Neuron (in vitro differentiated cells): ENCODE data around the gene RHOJ.

ENCODE experiments used
- H2AFZ ChIP-seq: one replicate; pipeline ENCODE4 v1.6.1; 2013; ENCODE audit warnings: low read depth, mild to moderate bottlenecking, inconsistent platforms, low read length, moderate library complexity
- H3K27me3 ChIP-seq: one replicate; pipeline ENCODE4 v1.6.1; 2013; ENCODE audit warnings: low read length; ENCODE audit not compliant: insufficient read depth
- H3K36me3 ChIP-seq: one replicate; pipeline ENCODE4 v1.6.1; 2013; ENCODE audit warnings: low read length; ENCODE audit not compliant: insufficient read depth
- H3K4me1 ChIP-seq: one replicate; pipeline ENCODE4 v1.6.1; 2013; ENCODE audit warnings: low read length; ENCODE audit not compliant: insufficient read depth
- H3K4me3 ChIP-seq: 2 replicates; pipeline ENCODE4 v1.5.1; 2013; ENCODE audit warnings: mild to moderate bottlenecking, low read length, moderate library complexity
- H3K9me3 ChIP-seq: one replicate; pipeline ENCODE4 v1.6.1; 2013; ENCODE audit warnings: low read length

The RHOJ gene

GRCh38 chr14:63212776-63213500 lies 8.7 kb downstream of the RHOJ start:
- Histone ChIP-seq H3K4me1 (no peaks in the 10 kb centered on the region), H3K27me3 (no peaks in the 10 kb centered on the region), H3K36me3 (no peaks in the 10 kb centered on the region), H3K9me3 (no peaks in the 10 kb centered on the region), H2AFZ (no peak overlapping the region), H3K4me3 (no peak overlapping the region)

- H3K4me1 ChIP-seq: no peaks in the 10 kb centered on the region
- no peak overlapping the region for H2AFZ ChIP-seq
- no peaks in the 10 kb centered on the region for H3K36me3 ChIP-seq
- H3K27me3 ChIP-seq: no peaks in the 10 kb centered on the region
- no peak overlapping the region for H3K4me3 ChIP-seq
- H3K9me3 ChIP-seq: no peaks in the 10 kb centered on the region
These were observed 10.4 kb downstream of the RHOJ start for GRCh38 chr14:63214417-63215196.

DNA sequence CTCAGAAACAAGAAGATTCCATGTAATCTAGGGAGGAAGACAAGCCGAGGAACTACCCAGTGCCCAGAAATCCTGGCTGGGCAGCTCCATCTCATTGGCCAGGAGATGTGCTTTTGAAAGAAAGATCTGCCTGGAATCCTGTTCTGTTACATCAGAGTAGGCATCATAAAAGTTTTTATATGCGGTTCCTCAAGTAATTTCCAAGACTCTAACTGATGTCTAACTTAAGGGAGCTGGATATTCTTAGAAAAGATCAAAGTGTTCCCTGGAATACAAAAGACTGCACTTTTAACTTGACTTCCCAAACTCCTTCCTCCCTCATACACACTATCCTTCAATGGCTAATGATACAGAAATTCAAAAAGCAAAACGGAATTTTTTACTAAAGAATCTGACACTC lies 16.3 kb downstream of the RHOJ start:
- Histone ChIP-seq H3K36me3 (no peaks in the 10 kb centered on the region), H3K4me3 (no peak overlapping the region), H3K4me1 (no peaks in the 10 kb centered on the region), H2AFZ (no peak overlapping the region), H3K27me3 (no peaks in the 10 kb centered on the region), H3K9me3 (no peaks in the 10 kb centered on the region)

GRCh38 chr14:63223596-63223995 lies 19.4 kb downstream of the RHOJ start:
- no peaks in the 10 kb centered on the region for H3K9me3 ChIP-seq
- no peak overlapping the region for H2AFZ ChIP-seq
- H3K4me3 ChIP-seq: no peak overlapping the region
- H3K4me1 ChIP-seq: no peaks in the 10 kb centered on the region
- no peaks in the 10 kb centered on the region for H3K36me3 ChIP-seq
- no peaks in the 10 kb centered on the region for H3K27me3 ChIP-seq

GRCh38 chr14:63224196-63224595 lies 20.0 kb downstream of the RHOJ start:
- H3K4me3 ChIP-seq: no peak overlapping the region
- H3K9me3 ChIP-seq: no peaks in the 10 kb centered on the region
- H2AFZ ChIP-seq: no peak overlapping the region
- no peaks in the 10 kb centered on the region for H3K27me3 ChIP-seq
- no peaks in the 10 kb centered on the region for H3K4me1 ChIP-seq
- H3K36me3 ChIP-seq: no peaks in the 10 kb centered on the region

- Histone ChIP-seq H3K4me3 (no peak overlapping the region), H3K36me3 (no peaks in the 10 kb centered on the region), H3K4me1 (no peaks in the 10 kb centered on the region), H3K9me3 (no peaks in the 10 kb centered on the region), H2AFZ (no peak overlapping the region), H3K27me3 (no peaks in the 10 kb centered on the region)
These were observed 24.0 kb downstream of the RHOJ start for GRCh38 chr14:63228217-63228616.

- no peaks in the 10 kb centered on the region for H3K9me3 ChIP-seq
- no peaks in the 10 kb centered on the region for H3K27me3 ChIP-seq
- no peaks in the 10 kb centered on the region for H3K36me3 ChIP-seq
- H3K4me1 ChIP-seq: no peaks in the 10 kb centered on the region
- no peak overlapping the region for H3K4me3 ChIP-seq
- no peak overlapping the region for H2AFZ ChIP-seq
These were observed 25.3 kb downstream of the RHOJ start for GRCh38 chr14:63229330-63230059.

GRCh38 chr14:63231766-63232165 lies 27.5 kb downstream of the RHOJ start:
- H2AFZ ChIP-seq: no peak overlapping the region
- H3K36me3 ChIP-seq: no peaks in the 10 kb centered on the region
- H3K27me3 ChIP-seq: no peaks in the 10 kb centered on the region
- no peaks in the 10 kb centered on the region for H3K4me1 ChIP-seq
- no peaks in the 10 kb centered on the region for H3K9me3 ChIP-seq
- H3K4me3 ChIP-seq: no peak overlapping the region

GRCh38 chr14:63237791-63238190 lies 33.5 kb downstream of the RHOJ start:
- Histone ChIP-seq H3K4me3 (no peak overlapping the region), H2AFZ (no peak overlapping the region), H3K4me1 (no peaks in the 10 kb centered on the region), H3K9me3 (no peaks in the 10 kb centered on the region), H3K27me3 (no peaks in the 10 kb centered on the region), H3K36me3 (no peaks in the 10 kb centered on the region)

GRCh38 chr14:63240221-63240620 lies 36.0 kb downstream of the RHOJ start:
- H3K4me3 ChIP-seq: no peak overlapping the region
- H3K27me3 ChIP-seq: no peaks in the 10 kb centered on the region
- no peaks in the 10 kb centered on the region for H3K4me1 ChIP-seq
- H2AFZ ChIP-seq: no peak overlapping the region
- H3K9me3 ChIP-seq: no peaks in the 10 kb centered on the region
- H3K36me3 ChIP-seq: no peaks in the 10 kb centered on the region

DNA sequence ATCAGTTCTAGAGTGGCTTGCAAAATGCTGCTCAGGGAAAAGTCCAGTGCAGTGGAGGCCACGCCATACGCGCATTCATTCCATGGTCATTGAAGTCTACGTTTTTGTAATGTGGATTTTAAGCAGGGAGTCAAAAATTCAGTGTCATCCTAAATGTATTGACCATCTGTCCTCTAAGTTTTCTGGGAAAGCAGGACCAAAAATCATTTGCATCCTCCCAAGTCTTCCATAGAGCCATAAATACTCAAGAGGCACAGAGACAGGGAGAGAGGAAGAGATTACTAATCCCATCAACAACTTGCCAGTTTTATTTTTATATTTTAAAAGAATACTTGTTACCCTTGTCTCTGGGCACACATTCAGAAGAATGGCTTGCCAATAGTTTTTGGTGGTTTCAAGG lies 36.9 kb downstream of the RHOJ start:
- Histone ChIP-seq H3K27me3 (no peaks in the 10 kb centered on the region), H3K4me3 (no peak overlapping the region), H3K4me1 (no peaks in the 10 kb centered on the region), H3K9me3 (no peaks in the 10 kb centered on the region), H3K36me3 (no peaks in the 10 kb centered on the region), H2AFZ (no peak overlapping the region)

- H3K4me1 ChIP-seq: no peaks in the 10 kb centered on the region
- H3K27me3 ChIP-seq: no peaks in the 10 kb centered on the region
- no peak overlapping the region for H2AFZ ChIP-seq
- no peak overlapping the region for H3K4me3 ChIP-seq
- no peaks in the 10 kb centered on the region for H3K9me3 ChIP-seq
- no peaks in the 10 kb centered on the region for H3K36me3 ChIP-seq
These were observed 39.4 kb downstream of the RHOJ start for GRCh38 chr14:63243646-63244045.

DNA sequence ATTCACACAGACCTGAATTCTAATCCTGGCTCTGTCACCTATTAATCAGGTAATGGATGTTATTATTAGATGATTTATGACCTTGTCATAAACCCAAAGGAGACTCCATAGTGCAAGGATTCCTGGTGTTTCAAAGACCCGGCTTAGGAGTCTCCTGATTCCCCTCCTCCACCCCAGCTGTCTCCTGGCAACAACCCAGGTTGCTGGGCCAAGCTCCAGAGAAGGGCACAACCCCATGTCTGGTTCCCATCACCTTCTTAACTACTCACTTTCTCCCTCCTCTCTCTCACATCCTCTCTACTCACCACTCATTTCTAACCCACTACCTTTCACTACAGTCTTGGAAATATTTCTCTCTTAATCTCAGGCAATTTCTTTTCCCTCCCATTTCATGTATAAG lies 41.6 kb downstream of the RHOJ start:
- no peaks in the 10 kb centered on the region for H3K4me1 ChIP-seq
- H3K27me3 ChIP-seq: no peaks in the 10 kb centered on the region
- H3K9me3 ChIP-seq: no peaks in the 10 kb centered on the region
- no peak overlapping the region for H2AFZ ChIP-seq
- no peaks in the 10 kb centered on the region for H3K36me3 ChIP-seq
- H3K4me3 ChIP-seq: no peak overlapping the region
